Neural crest cell (in vitro differentiated cells): ENCODE measurements around the gene TREML4. TPM values are rescaled to one million over a fixed set of nuclear protein-coding genes. Genes with fewer than 3 reads are reported as not detected.

ENCODE experiments used
- DNase-seq: peaks from one replicate; pipeline ENCODE4 v3.0.0; 2021; ENCODE audit warnings: low read depth, mixed read lengths, low spot score
- H3K27ac Mint-ChIP-seq: one replicate; pipeline ENCODE4 v1.8.0; 2021; ENCODE audit warnings: mild to moderate bottlenecking, mixed read lengths; ENCODE audit not compliant: unreplicated experiment
- H3K27me3 Mint-ChIP-seq: 2 replicates; pipeline ENCODE4 v1.8.0; 2021; ENCODE audit warnings: low read depth, mild to moderate bottlenecking, mixed read lengths
- H3K36me3 Mint-ChIP-seq: 2 replicates; pipeline ENCODE4 v1.8.0; 2021; ENCODE audit warnings: low read depth, mild to moderate bottlenecking, mixed read lengths
- H3K4me1 Mint-ChIP-seq: 2 replicates; pipeline ENCODE4 v1.8.0; 2021; ENCODE audit warnings: mixed read lengths
- H3K4me3 Mint-ChIP-seq: one replicate; pipeline ENCODE4 v1.8.0; 2021; ENCODE audit warnings: mild to moderate bottlenecking, mixed read lengths
- H3K9me3 Mint-ChIP-seq: 2 replicates; pipeline ENCODE4 v1.8.0; 2021; ENCODE audit warnings: mixed read lengths
- CTCF ChIP-seq: fragments of 200-600 bp; sonication (generic); conservative IDR thresholded peaks from 2 replicates; pipeline ENCODE4 v1.5.0; 2021; ENCODE audit warnings: antibody characterized with exemption, mild to moderate bottlenecking
- total RNA-seq: library from RNA; stranded (reverse); gene quantifications from 2 replicates; pipeline ENCODE4 v1.2.1, GENCODE V29; 2021

The TREML4 gene
- total RNA-seq, 1 donor from 2014 or later = not detected

DNA sequence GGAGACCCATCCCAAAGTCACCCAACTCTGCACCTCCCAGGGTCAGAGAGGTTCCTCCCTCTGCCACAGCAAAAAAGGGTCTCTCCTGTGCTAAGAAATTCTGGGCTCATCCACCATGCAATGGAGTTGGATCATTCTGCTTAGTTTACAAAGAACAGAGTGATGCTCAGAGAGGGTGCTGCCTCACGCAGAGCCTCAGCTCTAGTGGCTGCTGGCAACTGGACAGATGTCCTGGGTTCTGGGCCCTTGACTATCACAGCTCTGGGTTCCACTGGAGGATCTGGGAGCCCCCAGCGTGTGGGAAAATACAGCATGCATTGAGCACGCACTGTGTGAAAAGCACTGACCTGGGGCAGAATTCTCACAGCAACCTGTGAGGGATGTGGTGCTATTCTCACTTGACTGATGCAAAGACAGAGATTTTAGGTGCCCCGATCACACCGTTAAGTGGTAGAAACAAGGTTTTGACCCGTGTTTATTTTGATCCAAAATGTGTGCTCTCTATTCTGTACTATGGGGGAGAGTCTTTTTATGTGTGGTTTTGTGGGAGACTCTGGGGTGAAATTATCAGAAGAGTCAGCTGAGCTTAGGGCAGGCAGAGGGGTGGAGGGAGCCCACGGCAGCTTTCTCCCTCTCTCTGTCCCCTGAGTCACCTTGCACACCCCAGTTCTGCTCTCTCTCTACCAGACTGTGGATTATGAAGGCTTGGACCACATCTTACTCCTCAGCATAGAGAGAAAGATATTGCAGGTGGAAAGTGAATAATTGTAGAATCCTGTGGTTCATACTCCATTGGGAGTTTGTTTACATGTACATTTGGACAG lies 19.9 kb downstream of the TREML4 start:
- Mint-ChIP-seq H3K36me3 (no peaks in the 10 kb centered on the region), H3K4me3 (no peak overlapping the region), H3K4me1 (no peaks in the 10 kb centered on the region), H3K9me3 (peaks cover 7% of the 10 kb centered on the region), H3K27me3 (peaks cover 47% of the 10 kb centered on the region), H3K27ac (no peak overlapping the region)
- TF ChIP-seq CTCF = no peak
- no peak for DNase-seq

- H3K27me3 Mint-ChIP-seq = peaks cover 24% of the 10 kb centered on the region
- no peak overlapping the region for H3K27ac Mint-ChIP-seq
- no peaks in the 10 kb centered on the region for H3K4me1 Mint-ChIP-seq
- no peak overlapping the region for H3K4me3 Mint-ChIP-seq
- DNase-seq = no peak
- H3K36me3 Mint-ChIP-seq = no peaks in the 10 kb centered on the region
- TF ChIP-seq CTCF = no peak
- peaks cover 2% of the 10 kb centered on the region for H3K9me3 Mint-ChIP-seq
Measured at GRCh38 chr6:41252401-41253169, 24.4 kb downstream of the TREML4 start.

- no peak for DNase-seq
- no peak for TF ChIP-seq CTCF
- Mint-ChIP-seq H3K36me3 (no peaks in the 10 kb centered on the region), H3K27me3 (peaks cover 17% of the 10 kb centered on the region), H3K9me3 (peaks cover 9% of the 10 kb centered on the region), H3K27ac (no peak overlapping the region), H3K4me1 (no peaks in the 10 kb centered on the region), H3K4me3 (no peak overlapping the region)
Measured at GRCh38 chr6:41255110-41255509, 27.0 kb downstream of the TREML4 start.

- Mint-ChIP-seq H3K36me3 (no peaks in the 10 kb centered on the region), H3K9me3 (peaks cover 10% of the 10 kb centered on the region), H3K4me1 (no peaks in the 10 kb centered on the region), H3K27ac (no peak overlapping the region), H3K27me3 (peaks cover 17% of the 10 kb centered on the region), H3K4me3 (no peak overlapping the region)
- TF ChIP-seq CTCF = no peak
- DNase-seq = no peak
Measured at GRCh38 chr6:41255638-41256246, 27.6 kb downstream of the TREML4 start.

DNA sequence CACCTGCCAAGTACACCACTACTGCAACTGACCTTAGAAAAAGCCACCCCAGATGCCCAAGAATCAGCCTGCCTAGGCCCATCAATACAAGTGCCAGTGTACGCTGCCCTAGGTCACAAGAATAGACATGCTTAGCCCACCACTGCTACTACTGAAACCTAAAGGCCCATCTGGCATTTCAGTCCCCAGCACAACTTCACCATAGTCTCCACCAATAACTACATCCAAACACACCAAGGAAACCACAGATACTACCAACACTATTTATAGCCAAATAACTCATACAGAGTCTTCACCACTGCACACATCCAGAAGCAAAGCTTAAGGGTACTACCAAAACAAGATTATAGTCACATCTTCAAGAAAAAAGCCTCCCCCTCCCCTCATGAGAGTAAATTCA lies 28.2 kb downstream of the TREML4 start:
- no peak for DNase-seq
- Mint-ChIP-seq H3K4me1 (no peaks in the 10 kb centered on the region), H3K9me3 (peaks cover 10% of the 10 kb centered on the region), H3K36me3 (no peaks in the 10 kb centered on the region), H3K27me3 (peaks cover 17% of the 10 kb centered on the region), H3K27ac (no peak overlapping the region), H3K4me3 (no peak overlapping the region)
- no peak for TF ChIP-seq CTCF
